Testis (tissue), 2 donors: Measurements from ENCODE around the gene KRT74.

Source experiments
- CTCF ChIP-seq, 3 experiments: fragments of 450-650 bp in 2 of 3; fragments of 200-600 bp in 1 of 3; sonication (generic) in 1 of 3; IDR thresholded peaks; one replicate each; pipeline ENCODE4 v1.5.1; 2016 to 2019; ENCODE audit warnings: antibody characterized with exemption in 3 of 3, mild to moderate bottlenecking in 2 of 3, moderate library complexity in 1 of 3
- POLR2A ChIP-seq: fragments of 450-650 bp; IDR thresholded peaks from one replicate; pipeline ENCODE4 v1.6.1; 2017; ENCODE audit warnings: antibody characterized with exemption, mild to moderate bottlenecking, moderate library complexity

GRCh38 chr12:52612431-52613383 is 39.1 kb upstream of the KRT74 start:
- TF ChIP-seq CTCF (IDR thresholded peaks at IDR 0.05) (no peak), POLR2A (no peak)
